EL (cell line): ENCODE measurements around the gene FIZ1.

Experiments
- DNase-seq: peaks from one replicate; pipeline ENCODE4 v3.0.0-alpha.2; 2016

Gene FIZ1

DNA sequence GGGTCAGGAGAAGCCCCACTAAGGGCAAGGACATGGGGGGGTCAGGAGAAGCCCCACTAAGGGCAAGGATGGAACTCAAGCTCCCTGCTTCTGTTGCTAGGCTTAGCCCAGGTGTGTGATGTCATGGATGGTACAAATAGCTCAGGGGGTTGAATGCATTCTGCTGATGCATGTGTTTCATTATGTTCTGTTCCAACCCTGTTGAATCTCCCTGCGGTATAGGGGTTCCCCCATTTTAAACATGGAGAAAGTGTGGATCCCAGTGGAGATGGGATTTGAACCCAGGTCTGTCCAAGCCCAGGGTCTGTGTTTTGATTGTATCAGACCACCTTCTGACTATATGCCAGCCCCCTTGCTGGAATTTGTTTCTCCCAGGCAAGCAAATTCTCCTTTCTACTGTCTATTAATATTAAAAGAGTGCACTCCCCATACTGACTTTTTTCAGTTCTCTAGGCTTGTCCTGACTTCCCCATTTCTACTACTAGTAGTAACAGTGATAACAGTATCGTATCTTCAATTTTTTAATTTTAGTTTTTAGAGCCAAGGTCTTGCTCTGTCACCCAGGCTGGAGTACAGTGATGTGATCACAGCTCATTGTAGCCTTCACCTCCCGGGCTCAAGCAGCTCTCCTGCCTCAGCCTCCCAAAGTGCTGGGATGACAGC, 12.8 kb upstream of the FIZ1 start:
- no peak for DNase-seq

DNA sequence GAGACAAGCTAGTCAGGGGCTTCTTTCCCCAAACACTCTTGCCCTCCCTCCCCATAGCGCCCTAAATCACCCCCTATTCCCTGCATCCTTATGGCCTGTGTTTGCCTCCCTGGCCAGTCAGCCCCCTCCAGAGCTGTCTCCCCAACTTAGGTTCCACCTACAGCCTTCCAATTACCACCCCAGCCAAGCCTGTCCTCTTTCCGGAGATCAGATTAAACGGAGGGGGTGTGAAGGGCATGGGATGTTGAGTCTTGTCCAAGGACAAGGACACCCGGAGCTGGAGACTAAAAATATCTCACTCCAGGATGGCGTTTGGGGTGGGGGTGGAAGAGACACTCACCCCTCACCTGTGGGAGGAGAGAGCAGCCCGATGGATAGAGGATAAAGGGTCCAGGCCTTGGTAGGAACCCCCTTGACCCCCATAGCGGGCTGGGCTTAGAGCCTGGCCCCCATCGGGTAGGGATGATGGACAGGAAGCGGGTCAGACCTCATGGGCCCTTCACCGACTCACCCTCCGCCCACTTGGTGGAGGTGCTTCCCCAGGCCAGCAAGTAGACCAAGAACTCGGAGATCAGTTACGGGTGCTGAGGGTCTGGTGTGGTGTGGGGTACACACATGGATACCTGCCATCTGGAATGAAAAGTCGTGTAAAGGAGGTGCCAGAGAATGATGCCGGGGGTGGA, 12.1 kb upstream of the FIZ1 start:
- no peak for DNase-seq

DNA sequence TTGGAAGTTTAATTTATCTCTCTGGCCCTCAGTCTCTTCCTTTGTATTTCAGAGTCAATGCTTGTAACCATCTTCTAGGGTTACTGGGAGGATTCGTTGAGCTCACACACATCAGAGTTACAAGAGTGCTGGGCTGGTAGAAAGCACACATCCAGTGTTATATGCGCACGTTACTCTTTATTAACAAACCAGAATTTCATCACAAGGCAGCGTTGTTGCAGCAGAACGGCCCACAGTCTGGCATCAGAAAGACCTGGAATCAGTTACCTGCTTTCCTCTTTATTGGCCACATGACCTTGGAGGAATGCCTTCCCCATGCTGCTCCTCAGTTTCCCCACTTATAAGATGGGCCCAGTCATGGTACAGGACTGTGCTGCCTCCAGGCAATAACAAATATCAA, 10.0 kb upstream of the FIZ1 start:
- no peak for DNase-seq

DNA sequence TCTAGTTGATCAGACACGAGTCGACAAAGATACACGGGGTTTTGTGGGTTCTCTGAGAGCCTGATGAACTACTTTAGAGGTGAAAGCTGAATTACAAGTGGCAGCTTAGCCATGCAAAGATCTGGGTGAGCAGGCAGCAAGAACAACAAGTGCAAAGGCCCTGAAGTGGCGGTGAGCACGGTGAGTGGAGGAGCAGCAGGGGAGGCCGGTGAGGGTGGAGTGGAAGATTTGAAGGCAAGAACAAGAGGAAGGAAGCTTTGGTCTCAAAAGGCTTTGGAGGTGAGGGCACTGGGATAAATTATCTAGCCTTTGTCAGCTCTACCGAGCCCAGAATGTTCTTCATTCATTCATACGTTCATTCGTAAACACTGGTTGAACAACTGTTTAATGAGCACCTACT, 7.5 kb upstream of the FIZ1 start:
- no peak for DNase-seq

DNA sequence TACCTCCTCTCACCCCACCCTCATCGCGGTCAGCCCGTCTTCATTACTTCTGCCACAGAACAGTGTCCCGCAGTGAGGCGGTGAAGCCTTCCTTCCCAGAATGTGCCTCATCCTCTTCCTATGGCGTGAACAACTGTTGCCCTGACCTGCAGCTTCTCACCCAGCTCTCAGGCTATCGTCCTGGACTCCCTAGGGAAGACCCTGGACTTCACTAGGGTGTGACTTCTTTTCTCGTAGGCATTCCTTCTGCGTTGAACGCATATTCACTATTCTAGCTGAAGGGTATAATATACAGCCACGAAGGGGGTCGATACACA, 7.1 kb upstream of the FIZ1 start:
- DNase-seq = no peak

DNA sequence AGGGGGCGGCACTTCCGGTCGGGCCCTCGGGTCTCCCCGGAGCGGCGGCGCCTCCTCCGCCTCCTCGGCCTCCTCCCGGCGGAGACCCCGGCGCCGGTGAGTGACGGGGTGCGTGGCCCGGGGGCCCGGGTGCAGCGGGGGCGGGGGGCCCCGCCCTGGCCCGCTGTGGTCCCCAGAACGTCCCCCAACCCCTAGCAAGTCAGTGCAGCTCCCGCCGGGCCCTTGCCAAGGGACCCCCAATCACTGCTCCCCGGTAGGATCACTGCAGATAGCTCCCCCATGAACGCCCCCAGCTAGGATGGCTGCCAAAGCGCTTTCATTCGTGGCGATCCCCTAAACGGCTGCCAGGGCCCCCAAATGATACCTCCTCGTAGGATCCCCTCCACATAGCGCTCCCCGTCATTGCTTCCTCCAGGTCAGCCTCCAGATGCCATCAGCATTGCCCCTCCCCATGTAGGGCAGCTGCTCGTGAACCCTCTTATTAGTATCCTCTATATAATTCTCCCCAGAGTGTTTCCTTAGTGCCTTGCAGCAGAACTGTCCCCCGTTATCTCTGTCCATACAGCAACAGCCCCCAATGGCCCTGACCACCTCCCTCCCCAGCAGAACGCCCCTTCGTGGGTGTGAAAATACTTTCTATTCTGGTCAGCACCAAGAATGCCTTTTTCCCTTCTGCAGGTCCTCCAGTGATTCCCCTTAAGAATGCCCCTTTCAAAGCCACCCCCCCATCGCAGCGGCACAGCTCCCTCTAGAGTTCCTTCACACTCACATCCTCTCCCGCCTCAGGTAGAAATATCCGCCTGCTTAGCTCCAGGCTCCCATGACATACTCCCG, 6.5 kb upstream of the FIZ1 start, which contains the start of gene ZNF865:
Gene ZNF865, plus strand, starts transcription at position 11 of the 834 bp plus-strand sequence. CDS start 7,972 bp downstream, outside the sequence.
- DNase-seq = peak; percentile 88

DNA sequence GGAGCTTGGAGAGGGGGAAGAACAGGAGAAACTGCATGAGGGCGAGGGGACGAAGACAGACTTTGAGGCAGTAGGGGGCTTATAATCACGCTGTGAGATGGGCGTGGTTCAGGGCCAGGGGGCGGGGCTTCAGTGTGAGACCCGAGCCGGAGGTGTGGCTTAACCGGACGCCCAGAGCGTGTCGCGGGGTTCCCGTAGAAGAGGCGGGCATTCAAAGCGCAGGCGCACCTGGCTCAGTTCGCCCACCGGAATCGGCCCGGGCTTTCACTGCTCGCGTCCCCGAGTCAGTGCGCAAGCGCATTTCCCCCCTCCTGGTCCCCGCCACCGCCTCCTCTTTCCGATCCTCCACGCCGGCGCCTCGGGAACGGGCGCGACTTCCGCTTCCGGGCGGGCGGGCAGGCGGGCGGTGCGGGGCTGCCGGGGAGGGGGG, 5.9 kb upstream of the FIZ1 start:
- DNase-seq = peak; percentile 99

DNA sequence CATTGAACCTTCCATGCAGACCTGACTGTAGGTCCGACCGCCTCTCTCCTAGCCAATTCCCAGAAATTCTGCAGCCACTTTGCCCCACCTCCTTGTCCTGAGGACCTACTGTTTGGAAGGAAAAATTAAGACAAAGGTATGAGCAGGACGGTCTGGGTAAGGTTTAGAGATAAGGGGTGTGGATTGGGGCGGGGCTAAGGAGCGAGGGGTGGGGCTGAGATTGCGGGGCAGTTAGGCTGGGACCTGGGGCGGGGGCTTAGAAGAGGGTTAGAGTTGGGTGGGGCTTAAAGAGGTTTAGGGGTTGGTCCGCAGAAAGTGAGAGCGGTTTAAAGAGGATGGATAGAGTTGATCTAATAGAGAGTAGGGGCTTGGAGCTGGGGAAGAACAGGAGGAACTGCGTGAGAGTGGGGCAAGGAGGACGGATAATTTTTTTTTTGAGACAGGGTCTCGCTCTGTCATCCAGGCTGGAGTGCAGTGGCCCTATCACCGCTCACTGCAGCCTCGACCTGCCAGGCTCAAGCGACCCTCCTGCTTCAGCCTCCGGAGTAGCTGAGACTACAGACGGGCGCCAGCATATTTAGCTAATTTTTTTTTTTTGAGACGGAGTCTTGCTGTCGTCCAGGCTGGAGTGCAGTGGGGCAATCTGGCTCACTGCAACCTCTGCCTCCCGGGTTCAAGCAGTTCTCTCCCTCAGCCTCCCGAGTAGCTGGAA, 4.4 kb upstream of the FIZ1 start:
- no peak for DNase-seq

DNA sequence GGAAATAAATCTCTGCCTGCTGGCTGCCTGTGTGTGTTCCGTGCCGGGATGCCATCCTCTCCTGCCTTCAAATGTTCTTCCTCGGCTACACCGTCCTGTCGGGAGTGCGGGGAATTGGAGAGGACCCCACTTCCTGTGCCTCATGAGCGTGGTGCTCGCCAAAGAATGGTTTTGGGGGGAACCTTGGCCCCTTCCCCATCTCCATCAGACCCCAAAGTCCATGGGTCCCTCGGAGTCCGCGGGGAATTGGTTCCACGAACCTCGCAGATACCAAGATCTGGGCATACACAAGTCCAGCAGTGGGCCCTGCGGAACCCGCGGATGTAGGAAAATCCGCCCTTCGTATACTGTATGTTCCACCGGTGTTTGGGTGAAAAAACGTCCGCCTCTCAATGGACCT, 3.8 kb upstream of the FIZ1 start:
- no peak for DNase-seq

DNA sequence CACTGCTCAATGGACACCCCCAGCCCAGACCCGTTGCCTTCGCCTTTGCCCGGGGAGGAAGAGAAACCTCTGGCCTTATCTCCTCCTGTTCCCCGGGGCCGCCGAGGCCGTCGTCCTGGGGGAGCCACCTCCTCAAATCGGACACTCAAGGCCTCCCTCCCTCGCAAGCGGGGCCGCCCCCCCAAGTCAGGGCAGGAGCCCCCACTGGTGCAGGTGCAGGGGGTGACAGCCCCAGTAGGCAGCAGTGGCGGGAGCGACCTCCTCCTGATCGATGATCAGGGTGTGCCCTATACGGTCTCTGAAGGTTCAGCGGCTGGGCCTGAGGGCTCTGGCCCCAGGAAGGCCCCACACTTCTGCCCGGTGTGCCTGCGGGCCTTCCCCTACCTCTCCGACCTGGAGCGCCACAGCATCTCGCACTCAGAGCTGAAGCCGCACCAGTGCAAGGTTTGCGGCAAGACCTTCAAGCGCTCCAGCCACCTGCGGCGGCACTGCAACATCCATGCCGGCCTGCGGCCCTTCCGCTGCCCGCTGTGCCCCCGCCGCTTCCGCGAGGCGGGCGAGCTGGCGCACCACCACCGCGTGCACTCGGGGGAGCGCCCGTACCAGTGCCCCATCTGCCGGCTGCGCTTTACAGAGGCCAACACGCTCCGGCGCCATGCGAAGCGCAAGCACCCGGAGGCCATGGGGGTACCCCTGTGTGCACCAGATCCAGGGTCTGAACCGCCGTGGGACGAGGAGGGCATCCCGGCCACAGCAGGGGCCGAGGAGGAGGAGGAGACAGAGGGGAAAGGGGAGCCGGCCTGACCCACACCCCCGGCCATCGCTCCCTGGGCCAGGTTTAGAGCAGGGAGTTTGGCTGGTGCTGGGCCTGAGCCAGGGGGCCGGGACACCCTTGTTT, 3.0 kb upstream of the FIZ1 start:
- no peak for DNase-seq

DNA sequence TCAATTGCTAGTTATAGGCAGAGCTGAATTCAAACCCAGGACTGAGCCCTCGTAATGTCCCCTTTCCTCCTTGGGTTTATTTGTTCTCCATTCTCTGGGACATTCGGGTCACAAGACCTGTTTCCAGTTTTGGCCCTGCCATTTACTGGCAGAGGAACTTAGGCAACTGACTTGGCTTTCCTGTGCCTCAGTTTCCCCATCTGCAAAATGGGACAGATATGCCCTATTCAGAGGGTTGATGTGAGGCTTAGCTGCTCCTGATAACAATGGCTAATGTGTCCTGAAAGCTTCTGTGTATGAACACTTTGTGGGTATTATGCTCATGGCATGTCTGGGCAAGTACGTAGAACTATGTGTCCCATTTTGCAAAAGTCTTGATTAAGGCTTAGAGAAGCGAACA, 1.8 kb upstream of the FIZ1 start:
- no peak for DNase-seq

DNA sequence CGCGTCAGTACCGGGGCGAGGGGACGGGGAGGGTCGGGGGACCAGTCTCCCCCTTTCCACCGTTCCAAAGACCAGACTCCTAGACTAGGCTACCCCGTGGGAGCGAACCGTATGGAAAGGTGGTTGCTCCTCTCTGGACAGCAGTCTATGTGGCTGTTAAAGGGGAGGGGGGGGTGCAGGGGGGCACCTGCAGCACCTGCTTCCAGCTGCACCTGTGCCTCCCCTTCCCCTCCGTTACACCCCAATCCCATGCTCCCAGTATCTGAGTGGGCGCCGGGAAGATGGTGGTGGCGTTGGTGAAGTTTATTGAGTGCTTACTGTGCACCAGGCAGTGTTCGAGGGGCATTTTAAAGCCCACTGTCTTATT, 1.3 kb upstream of the FIZ1 start:
- DNase-seq = no peak

DNA sequence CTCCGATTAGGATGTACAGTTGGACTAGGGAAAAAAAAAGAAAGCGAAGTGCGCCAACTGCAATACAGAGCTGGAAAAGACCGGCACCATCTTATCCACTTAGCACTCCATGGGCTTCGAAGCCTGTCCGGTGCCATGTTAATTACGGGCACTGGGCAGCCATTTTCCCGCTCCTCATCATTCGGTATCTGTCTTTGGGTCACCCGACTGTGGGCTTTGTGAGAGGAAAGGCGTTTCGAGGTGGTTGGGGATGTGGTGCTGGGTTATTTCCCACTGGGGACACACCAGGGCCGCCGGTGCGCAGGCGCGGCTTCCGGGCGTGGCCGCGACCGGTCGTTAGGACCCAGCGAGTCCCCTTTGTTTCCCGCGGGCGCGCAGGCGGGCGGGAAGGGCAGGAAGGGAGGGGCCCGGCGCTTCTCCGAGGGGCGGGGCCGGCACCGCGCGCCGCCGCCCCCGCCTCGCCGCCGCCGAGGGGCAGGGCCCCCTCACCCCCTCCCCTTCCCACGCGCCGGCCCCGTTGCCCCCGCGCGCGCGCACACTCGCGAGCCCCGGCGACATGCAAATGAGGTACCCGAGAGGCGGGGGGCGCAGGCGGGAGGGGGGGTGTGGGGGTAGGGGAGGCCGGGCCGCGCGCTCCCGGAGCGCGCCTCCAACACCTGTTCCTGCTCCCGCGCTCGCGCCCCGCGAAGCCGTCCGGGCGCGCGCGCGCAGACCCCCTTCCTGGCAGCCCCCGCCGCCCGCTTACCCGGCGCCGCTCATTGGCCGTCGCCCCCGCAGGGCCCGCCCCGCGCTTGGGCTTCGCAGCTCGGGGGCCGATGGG, 735 bp upstream of the FIZ1 start, which contains the start of gene ZNF524:
Gene ZNF524, plus strand, starts transcription at position 447 of the 820 bp plus-strand sequence. CDS start 1,825 bp downstream, outside the sequence.
- DNase-seq = peak; percentile 90

DNA sequence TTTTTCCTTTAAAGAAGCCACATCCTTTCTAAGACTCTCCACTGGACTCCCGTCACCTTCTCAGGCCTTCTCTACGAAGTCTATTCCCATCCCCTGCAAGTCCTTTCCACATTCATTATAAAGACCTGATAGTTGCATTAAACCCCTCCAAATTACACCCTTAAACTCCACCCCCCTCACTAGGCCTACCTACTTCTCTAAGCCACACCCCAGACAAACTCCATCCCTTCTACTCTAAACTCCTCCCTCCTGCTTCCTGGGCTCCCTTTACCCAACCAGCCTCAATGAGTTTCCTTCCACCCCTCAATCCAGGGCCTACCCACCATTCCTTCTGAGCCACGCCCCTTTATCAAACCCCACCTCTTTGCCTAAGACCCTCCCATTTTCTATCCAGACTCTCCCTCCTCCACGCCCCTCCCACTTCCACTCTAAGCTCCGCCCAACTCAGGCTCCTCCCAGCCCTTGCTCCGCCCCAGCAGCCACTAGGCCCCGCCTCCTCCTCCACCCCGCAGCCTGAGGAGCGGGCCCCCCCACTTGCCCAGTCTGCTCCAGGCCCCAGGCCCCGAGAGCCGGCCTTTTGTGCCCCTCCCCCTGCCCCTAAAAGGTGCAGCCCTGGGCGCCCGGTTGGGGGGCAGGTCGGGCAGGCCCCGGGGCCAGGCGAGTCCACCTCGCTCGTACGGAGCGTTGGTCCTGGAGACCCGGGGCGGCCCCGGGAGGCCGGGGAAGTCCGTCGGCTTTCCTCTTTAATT, 424 bp downstream of the FIZ1 start:
- DNase-seq = peak; percentile 97

DNA sequence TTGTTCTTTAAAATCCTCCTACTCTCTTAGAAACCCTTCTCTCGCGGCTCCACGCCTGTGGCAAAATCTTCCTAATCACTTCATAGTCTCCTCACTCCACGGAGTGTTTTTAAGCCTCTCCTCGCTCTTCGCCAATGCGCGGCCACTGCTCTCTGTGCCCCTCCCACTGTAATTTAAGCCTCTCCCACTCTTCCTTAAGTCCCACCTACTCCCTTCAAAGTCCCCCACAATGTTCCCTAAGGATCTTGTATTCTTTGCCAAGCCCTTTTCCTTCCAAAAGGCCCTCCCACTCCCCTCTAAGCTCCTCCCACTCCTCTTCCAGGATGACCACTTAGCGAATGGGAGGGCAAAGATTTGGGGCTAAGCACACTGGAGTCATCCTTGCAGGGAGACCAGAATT, 1.3 kb downstream of the FIZ1 start:
- DNase-seq = no peak

DNA sequence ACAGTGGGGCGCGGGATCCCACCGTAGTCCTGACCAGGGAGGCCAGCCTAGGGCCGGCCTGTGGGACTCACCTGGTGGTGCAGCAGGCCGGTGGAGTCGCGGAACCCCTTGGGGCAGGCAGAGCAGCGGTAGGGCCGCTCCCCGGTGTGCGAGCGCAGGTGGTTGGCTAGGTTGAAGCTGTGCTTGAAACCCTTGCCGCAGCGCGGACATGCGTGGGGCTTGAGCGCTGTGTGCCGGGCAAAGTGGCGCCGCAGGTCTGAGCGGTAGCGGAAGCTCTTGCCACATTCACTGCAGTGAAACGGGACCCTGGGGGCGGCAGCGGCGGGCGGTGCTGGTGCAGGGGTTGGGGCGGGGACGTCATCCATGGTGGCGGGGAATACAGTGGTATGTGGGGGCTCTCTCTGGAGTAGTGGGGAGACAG, 1.8 kb downstream of the FIZ1 start:
- DNase-seq = no peak

DNA sequence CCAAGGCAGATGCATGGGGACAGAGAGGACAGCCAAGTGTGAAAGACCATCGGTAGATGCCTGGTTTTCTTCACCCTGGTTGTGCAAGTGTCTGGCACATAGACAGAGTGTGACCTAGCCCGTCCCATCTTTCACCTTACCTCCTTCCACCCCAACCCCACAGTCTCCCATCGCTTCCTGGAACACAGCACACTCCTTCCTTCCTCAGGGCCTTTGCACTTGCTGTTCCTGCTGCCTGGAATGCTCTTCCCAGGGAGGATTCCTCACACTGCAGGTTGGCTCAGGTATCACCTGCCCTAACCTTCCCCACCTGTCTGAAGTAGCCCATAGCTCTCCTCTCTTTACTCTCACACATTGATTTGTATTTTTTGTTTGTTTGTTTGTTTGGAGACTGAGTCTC, 3.0 kb downstream of the FIZ1 start:
- DNase-seq = no peak

DNA sequence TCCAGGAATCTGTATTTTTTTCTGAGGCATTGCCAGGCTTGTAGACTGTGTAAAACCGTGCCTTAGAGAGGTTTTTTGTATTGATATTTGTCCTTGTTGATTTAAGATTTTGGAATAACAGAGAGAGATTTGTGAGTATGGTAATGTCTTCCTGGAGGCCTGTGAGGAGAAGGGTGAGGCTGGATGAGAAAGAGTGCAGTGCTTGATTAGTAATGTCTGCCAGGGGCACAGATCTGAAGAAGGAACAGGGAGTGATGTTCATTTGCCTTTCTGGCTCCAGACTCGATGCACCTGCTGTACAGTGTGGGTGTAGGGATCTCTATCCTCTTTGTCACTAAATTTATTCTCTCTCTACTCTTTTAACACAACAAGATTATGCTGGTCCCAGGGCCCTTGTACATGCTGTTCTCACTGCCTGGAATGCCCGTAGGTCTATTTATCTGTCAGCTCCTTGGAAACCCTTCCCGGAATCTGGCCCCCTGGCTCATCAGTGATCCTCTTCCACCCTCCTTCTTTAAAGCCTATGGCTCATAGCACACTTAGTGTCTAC, 4.2 kb downstream of the FIZ1 start:
- DNase-seq = no peak

DNA sequence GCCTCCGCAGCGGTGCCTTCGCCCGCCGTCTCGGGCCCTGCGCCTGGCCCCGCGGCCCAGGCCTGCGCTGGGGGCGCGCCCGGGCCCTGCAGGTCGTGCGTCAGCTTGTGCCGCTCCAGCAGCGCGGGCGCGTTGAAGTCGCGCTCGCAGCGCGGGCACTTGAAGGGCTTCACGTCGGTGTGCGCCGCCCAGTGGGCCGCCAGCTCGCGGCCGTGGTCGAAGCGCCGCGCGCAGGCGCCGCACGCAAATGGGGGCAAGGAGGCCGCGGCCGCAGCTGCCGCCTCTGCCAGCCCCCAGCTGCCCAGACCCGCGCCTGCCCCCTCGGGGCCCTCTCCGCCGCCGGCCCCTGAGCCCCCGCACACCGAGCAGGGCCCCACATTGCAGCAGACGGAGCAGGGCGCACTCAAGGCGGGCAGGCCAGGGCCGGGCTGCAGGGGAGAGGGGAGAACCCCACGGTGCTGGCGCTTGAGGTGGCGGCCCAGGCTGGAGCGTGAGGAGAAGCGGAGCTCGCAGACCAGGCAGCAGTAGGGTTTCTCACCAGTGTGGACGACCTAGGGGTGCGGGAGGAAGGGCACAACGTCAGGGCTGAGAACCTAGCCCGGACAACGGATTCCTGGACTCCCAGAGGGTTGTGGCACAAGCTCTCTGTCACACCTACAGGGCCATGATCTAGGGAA, 6.1 kb downstream of the FIZ1 start:
- DNase-seq = no peak
